Tongue (tissue), 2 donors: ENCODE measurements around the gene CDHR2. TPM values are rescaled to one million over a fixed set of nuclear protein-coding genes. Genes with fewer than 3 reads are reported as not detected.
"Not testable (repeated sequence)": the region's sequence is repeated elsewhere in the genome, so short reads cannot be mapped to it uniquely, and the experiment has no call there.

Experiments used
- DNase-seq: peaks from one replicate; pipeline ENCODE4 v3.0.0-alpha.2; 2015
- total RNA-seq: library from RNA; depleted of rRNA; stranded (reverse); fragments of >200 nt; gene quantifications from one replicate; pipeline ENCODE4 v1.2.3, GENCODE V29; 2014

CDHR2 gene
- total RNA-seq, 1 donor from 2014 or later = not detected

- peak; percentile 54 for DNase-seq
Observed at GRCh38 chr5:176541338-176542134, 7.6 kb upstream of the CDHR2 start.

- no peak for DNase-seq
Observed at GRCh38 chr5:176542135-176542595, 7.0 kb upstream of the CDHR2 start.

- peak; percentile 55 for DNase-seq
Observed at GRCh38 chr5:176542596-176543427, 6.3 kb upstream of the CDHR2 start.

GRCh38 chr5:176543428-176544182, 5.5 kb upstream of the CDHR2 start:
- DNase-seq = peak; percentile 79

GRCh38 chr5:176545388-176545736, 3.8 kb upstream of the CDHR2 start:
- DNase-seq = no peak

GRCh38 chr5:176545737-176546509, 3.2 kb upstream of the CDHR2 start:
- no peak for DNase-seq

- DNase-seq = no peak
Observed at GRCh38 chr5:176547802-176548201, 1.3 kb upstream of the CDHR2 start.

- DNase-seq = no peak
Observed at GRCh38 chr5:176549871-176550270, 729 bp downstream of the CDHR2 start.

- no peak for DNase-seq
Observed at GRCh38 chr5:176550275-176550831, 1.2 kb downstream of the CDHR2 start.

- not testable (repeated sequence) for DNase-seq
Observed at GRCh38 chr5:176550937-176551336, 1.8 kb downstream of the CDHR2 start.

- DNase-seq = no peak
Observed at GRCh38 chr5:176552332-176552869, 3.3 kb downstream of the CDHR2 start.

- no peak for DNase-seq
Observed at GRCh38 chr5:176553260-176554085, 4.3 kb downstream of the CDHR2 start.

- no peak for DNase-seq
Observed at GRCh38 chr5:176557846-176558245, 8.7 kb downstream of the CDHR2 start.

GRCh38 chr5:176559683-176560082, 10.5 kb downstream of the CDHR2 start:
- DNase-seq = no peak

GRCh38 chr5:176560364-176560763, 11.2 kb downstream of the CDHR2 start:
- DNase-seq = no peak

- no peak for DNase-seq
Observed at GRCh38 chr5:176561259-176561658, 12.1 kb downstream of the CDHR2 start.

- DNase-seq = no peak
Observed at GRCh38 chr5:176562189-176562588, 13.0 kb downstream of the CDHR2 start.

- no peak for DNase-seq
Observed at GRCh38 chr5:176564002-176564401, 14.9 kb downstream of the CDHR2 start.

GRCh38 chr5:176565760-176566288, 16.7 kb downstream of the CDHR2 start:
- DNase-seq = no peak

- no peak for DNase-seq
Observed at GRCh38 chr5:176568657-176569056, 19.5 kb downstream of the CDHR2 start.
